A172 (cell line): Measurements from ENCODE around the gene C10orf67. TPM values are rescaled to one million over a fixed set of nuclear protein-coding genes. Genes with fewer than 3 reads are reported as not detected.
"Not testable (repeated sequence)": the region's sequence is repeated elsewhere in the genome, so short reads cannot be mapped to it uniquely, and the experiment has no call there.

Experiments
- DNase-seq: peaks from one replicate; pipeline ENCODE4 v3.0.0-alpha.2; 2015; ENCODE audit warnings: low spot score
- total RNA-seq: library from RNA; depleted of rRNA; stranded (reverse); fragments of >200 nt; shearing (Covaris generic); gene quantifications from 2 replicates; pipeline ENCODE4 v1.2.3, GENCODE V29; 2014

The C10orf67 gene
- total RNA-seq, 1 experiment from 2014 or later, result 1.0 TPM

DNA sequence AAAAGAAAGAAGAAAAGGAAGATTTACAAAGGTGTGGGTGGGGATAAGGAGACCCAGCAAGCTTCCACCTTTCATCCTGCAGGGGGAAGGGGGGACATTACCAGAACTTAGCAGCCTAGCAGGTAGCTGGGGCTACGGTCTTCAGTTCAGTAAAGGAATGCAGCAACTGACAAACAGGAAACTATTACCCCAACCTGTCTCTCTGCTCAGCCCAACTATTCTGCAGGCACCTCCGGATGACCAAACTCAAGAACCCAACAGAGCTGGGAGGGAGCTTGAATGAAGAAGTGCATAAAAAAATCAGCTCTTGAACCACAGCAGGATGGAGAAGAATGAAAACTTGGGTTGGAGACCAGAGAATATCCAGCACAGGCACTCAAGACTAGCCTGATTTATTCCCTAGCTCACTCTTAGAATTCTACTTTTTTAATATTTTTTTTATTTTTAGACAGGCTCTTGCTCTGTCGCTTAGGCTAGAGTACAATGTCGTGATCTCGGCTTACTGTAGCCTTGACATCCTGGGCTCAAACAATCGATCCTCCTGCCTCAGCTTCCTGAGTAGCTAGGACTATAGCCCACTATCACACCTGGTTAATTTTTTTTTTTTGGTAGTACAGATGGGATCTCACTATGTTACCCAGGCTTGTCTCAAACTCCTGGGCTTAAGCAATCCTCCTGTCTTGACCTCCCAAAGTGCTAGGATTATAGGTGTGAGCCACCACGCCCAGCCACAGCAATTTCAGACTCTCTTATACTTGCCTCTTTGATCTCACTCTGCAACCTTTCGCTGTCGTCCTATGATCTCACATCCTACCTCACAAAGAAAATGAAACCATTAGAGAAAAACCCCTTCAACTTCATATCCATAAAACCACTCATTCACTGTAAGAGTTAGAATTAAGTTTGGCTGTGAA lies 18.5 kb upstream of the C10orf67 start:
- no peak for DNase-seq

DNA sequence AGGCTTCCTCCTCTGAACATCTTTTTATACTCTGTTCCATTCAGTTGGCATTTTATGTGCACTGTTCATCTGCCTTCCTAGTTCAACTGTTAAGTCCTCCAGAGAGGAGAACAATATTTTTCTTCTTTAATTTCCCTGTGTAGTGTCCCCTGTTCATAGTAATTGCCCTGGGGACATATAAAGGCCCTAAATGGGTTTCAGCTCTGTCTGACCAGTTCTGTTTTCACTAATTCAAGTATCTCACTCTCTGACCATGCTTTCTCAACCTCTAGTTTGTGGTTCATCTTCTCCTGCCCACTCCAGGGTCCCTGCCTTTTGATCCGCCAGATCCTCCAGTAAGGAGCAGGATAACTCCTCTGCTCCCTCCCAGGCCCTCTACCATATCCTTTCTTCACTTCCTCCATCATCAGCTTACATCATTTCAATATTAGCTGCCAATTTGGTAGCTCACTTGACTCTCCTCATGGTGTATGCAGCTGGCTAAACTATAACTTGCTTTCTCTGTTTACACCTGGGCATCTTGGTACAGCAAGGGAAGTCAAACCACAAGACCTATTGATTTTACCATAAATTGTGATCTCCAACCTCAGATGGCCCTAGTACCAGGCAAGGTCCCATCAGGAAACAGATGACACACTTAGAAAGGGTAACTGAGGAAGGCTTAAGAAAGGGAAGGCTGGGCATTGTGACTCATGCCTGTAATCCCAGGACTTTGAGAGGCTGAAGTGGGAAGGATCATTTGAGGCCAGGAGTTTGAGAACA lies 17.7 kb upstream of the C10orf67 start:
- DNase-seq, result no peak

DNA sequence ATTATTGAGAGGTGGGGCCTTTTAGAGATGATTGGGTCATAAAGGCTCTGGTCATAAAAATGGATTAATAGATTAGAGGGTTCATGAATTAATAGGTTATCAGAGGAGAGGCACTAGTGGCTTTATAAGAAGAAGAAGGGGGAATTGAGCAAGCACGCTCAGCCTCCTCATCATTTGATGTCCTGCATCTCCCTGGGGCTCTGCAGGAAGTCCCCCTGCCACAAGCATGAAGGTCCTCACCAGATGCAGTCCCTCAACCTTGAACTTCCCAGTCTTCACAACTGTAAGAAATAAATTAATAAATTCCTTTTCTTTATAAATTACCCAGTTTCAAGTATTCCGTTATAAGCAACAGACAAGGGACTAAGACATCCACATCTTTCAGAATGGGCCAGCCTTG lies 17.1 kb upstream of the C10orf67 start:
- DNase-seq, result no peak

- DNase-seq, result no peak
Measured at GRCh38 chr10:23359692-23360380, 15.2 kb upstream of the C10orf67 start.

DNA sequence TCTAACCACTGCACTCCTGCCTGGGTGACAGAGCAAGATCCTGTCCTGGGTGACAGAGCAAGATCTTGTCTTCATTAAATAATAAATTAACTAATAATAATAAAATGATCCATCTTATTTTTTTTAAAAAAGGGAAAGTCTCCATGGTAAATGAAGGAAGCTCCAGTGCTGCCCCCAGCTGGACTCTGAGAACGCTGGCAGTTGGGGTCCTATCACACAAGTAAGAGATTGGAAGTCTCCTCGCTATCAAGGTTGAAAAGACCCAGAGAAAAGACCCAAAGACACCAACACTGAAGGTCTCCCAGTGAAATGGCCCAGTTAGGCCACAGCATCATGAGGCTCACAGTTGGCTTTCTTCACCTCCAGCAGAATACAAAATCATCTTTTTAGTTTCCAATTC lies 13.8 kb upstream of the C10orf67 start:
- no peak for DNase-seq

GRCh38 chr10:23354630-23355279 lies 10.2 kb upstream of the C10orf67 start:
- DNase-seq, result no peak

GRCh38 chr10:23351926-23352519 lies 7.4 kb upstream of the C10orf67 start:
- peak; percentile 26 for DNase-seq

GRCh38 chr10:23350706-23351105 lies 6.1 kb upstream of the C10orf67 start:
- not testable (repeated sequence) for DNase-seq

GRCh38 chr10:23345861-23346260 lies 1.3 kb upstream of the C10orf67 start:
- DNase-seq, result peak; percentile 88

- DNase-seq, result no peak
Measured at GRCh38 chr10:23343591-23344240, 881 bp downstream of the C10orf67 start.

DNA sequence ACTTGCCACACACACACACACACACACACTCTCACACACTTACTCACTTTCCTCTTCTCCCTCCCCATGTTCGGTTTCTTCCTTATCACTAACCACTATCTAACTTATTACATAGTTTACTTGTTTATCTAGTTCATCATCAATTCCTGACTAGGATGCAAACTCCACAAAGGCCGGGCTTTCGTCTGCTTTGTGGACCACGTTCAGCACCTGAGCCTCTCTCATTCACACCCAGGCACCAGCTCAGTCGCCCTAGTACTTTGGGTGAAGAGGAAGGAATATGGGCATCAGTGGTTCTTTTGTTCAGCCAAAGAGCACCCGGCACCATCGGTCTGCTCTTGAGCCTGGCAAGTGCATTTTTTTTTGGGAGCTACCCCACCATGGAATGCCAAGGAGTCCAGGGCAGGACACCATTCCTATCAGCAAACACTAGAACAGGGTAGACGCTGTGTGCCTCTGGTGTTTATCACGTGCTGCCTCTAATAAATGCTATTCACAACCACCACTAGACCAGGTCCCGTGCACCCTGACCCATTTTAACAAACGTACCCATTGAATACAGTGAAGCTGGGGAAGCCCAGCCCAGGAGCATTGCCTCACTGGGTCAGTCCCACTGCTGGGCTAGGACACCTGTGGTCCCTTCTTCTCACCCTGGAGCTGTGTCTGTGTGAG lies 2.2 kb downstream of the C10orf67 start:
- DNase-seq, result no peak

DNA sequence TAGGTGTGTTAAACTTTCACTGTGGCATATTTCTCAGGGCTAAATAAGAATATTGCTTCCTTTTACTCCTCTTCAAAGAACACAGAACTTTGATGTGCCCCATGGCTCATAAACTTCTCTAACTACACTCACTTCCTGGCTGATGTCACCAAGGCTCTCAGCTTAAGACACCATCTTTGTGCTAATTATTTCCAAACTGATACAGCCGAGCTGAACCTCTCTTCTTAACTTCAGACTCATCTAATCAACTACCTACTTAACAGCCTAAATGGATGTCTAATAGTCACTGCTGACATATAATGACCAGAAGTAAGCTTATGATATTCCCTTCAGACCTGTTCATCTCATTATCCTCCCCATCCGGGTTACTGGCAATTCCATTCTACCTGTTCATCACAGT lies 3.6 kb downstream of the C10orf67 start:
- peak; percentile 35 for DNase-seq

GRCh38 chr10:23340354-23340753 lies 4.2 kb downstream of the C10orf67 start:
- no peak for DNase-seq

- DNase-seq, result peak; percentile 19
Measured at GRCh38 chr10:23338886-23339285, 5.7 kb downstream of the C10orf67 start.

- peak; percentile 72 for DNase-seq
Measured at GRCh38 chr10:23338155-23338828, 6.3 kb downstream of the C10orf67 start.

GRCh38 chr10:23337616-23338015 lies 7.0 kb downstream of the C10orf67 start:
- DNase-seq, result no peak

DNA sequence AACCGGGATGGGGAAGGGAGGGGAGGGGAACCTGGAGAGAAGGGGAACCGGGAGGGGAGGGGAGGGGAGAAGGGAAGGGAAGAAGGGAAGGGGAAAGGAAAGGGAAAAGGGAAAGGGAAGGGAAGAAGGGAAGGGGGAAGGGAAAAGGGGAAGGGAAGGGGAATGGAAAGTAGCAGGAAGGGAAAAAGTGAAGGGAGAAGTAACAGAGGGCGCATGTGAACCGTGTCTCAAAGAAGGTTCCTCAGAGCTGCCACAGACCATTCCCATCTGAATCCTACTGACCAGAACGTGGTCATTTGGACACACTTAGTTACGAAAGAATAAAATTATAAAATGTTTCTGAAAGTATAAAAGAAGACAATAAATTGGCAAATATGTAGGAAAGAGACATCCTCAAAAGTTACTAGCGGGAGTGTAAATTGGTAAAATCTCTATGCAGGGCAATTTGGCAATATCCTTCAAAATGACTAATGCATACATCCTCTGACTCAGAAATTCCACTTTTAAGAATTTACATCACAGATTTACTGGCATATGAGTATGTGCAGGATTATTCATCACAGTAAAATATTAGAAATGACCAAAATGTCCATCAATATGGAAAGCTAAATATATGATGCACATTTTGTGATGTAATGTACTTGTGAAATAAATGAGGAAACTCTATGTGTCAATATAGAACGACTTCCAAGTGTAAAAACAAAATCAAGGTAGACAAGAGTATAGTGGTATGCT lies 12.9 kb downstream of the C10orf67 start:
- DNase-seq, result peak; percentile 83

- DNase-seq, result no peak
Measured at GRCh38 chr10:23330948-23331347, 13.6 kb downstream of the C10orf67 start.
